Heart left ventricle (tissue), 16 donors: ENCODE data around the gene NEK5. TPM values are rescaled to one million over a fixed set of nuclear protein-coding genes. Genes with fewer than 3 reads are reported as not detected.

Source experiments
- ATAC-seq, 4 donors: fragments of 200-7000 bp; cut with Tn5 transposase; one replicate each; pipeline ENCODE4 v1.9.1; 2020 to 2022; ENCODE audit warnings: moderate library complexity in 4 of 4, mild to moderate bottlenecking in 3 of 4, moderate number of reproducible peaks in 1 of 4
- DNase-seq, 5 donors: peaks; one replicate each; pipeline ENCODE4 v3.0.0-alpha.2; 2020
- H3K27ac ChIP-seq, 12 donors: fragments of 200-600 bp; sonication (generic) in 4 of 12; one replicate each; pipeline versions ENCODE4 v1.5.0 to v1.8.0; 2016 to 2022; ENCODE audit warnings: mild to moderate bottlenecking in 2 of 12
- H3K27me3 ChIP-seq, 9 donors: fragments of 200-600 bp; sonication (generic) in 2 of 9; one replicate each; pipeline versions ENCODE4 v1.5.1 to v1.8.0; 2016 to 2022; ENCODE audit warnings: mild to moderate bottlenecking in 3 of 9
- H3K36me3 ChIP-seq, 9 donors: fragments of 200-600 bp; sonication (generic) in 2 of 9; one replicate each; pipeline versions ENCODE4 v1.5.0 to v1.8.0; 2018 to 2022; ENCODE audit warnings: mild to moderate bottlenecking in 2 of 9
- H3K4me1 ChIP-seq, 12 donors: fragments of 200-600 bp; sonication (generic) in 4 of 12; one replicate each; pipeline versions ENCODE4 v1.5.0 to v1.8.0; 2016 to 2022; ENCODE audit warnings: mild to moderate bottlenecking in 3 of 12
- H3K4me3 ChIP-seq, 12 donors: fragments of 200-600 bp; sonication (generic) in 4 of 12; one replicate each; pipeline versions ENCODE4 v1.5.0 to v1.8.0; 2017 to 2022; ENCODE audit warnings: mild to moderate bottlenecking in 9 of 12, moderate library complexity in 4 of 12
- H3K9me3 ChIP-seq, 12 donors: fragments of 200-600 bp; sonication (generic) in 4 of 12; one replicate each; pipeline versions ENCODE4 v1.5.0 to v1.8.0; 2016 to 2022; ENCODE audit warnings: mild to moderate bottlenecking in 1 of 12
- POLR2A ChIP-seq, 2 donors: fragments of 450-650 bp; IDR thresholded peaks; one replicate each; pipeline ENCODE4 v1.6.1; 2017; ENCODE audit warnings: antibody characterized with exemption in 2 of 2, mild to moderate bottlenecking in 2 of 2, moderate library complexity in 2 of 2
- WGBS, 4 donors: extraction: QIAGEN DNeasy Blood & Tissue Kit in 2 of 4; methylation state at CpG; one replicate each; pipeline versions ENCODE4 v1.1.5 to v1.1.7; 2013 to 2018; 5-methylcytosine and 5-hydroxymethylcytosine counted together
- intact Hi-C, 10 donors: fragments of 100-400 bp; cut with DNase I; formaldehyde crosslinking; loops; one replicate each; pipeline versions ENCODE4 v1.11.1 to v1.14.2; 2022
- polyA plus RNA-seq, 2 donors: library from polyadenylated mRNA; stranded (reverse); fragments of 200-250 nt; gene quantifications; one replicate each; pipeline ENCODE4 v1.2.3, GENCODE V29; 2013
- total RNA-seq, 9 donors: library from RNA; depleted of rRNA in 2 of 9; stranded (reverse); fragments of >200 nt in 2 of 9; fragmentation: NEBNext Ultra II Directional in 3 of 9; extraction: Animal tissue kit (Norgen Biotek cat#: 25700) in 3 of 9; gene quantifications; one replicate each; pipeline versions ENCODE4 v1.1.0 to v1.2.4, GENCODE V29; 2016 to 2023
- TF ChIP-seq, protein P1 (sequence below), 12 donors: fragments of 200-600 bp; sonication (generic) in 4 of 12; IDR thresholded peaks; one replicate each; pipeline versions ENCODE4 v1.5.0 to v1.8.0; 2018 to 2022; ENCODE audit warnings: antibody characterized with exemption in 12 of 12, mild to moderate bottlenecking in 5 of 12
- donor health status: ischemic (EF 13 %, LVEDD 7.1; RV severe dilation, severe dysfunction).
- donor health status: healthy with polysubstance abuse.
- donor health status: DM: no; HTN: yes; CAD: no.
- donor health status: DM: no; HTN: no; CAD: no.
- donor health status: ischemic (EF 25% LVEDD 6.9; RV normal size, moderate dysfunction).
- donor health status: ischemic (EF 25% LVEDD 5.7; RV mildly dilated, moderate dysfunction).
- donor health status: healthy.
- donor health status: DM: yes; HTN: yes; CAD: no.
- donor health status: ischemic (EF 35%, LVEDD 5.7; RV mildly dilated, moderate dysfunction).
- donor health status: nonischemic (EF 11% LVEDD 7.7; RV severe dilation, severe dysfunction).
- donor health status: DM: yes; HTN: yes; CAD: no.
- donor health status: PGD.
- donor health status: ischemic (EF 29% LVEDD 5.4; RV normal size, mild dysfunction).
- donor health status: nonischemic (EF 23%, LVEDD 6.1; RV moderate dilation, normal function).

The NEK5 gene
- total and polyA plus RNA-seq, 11 donors = 0.04 to 1.1 (median 0.41) TPM; not detected in 3

DNA sequence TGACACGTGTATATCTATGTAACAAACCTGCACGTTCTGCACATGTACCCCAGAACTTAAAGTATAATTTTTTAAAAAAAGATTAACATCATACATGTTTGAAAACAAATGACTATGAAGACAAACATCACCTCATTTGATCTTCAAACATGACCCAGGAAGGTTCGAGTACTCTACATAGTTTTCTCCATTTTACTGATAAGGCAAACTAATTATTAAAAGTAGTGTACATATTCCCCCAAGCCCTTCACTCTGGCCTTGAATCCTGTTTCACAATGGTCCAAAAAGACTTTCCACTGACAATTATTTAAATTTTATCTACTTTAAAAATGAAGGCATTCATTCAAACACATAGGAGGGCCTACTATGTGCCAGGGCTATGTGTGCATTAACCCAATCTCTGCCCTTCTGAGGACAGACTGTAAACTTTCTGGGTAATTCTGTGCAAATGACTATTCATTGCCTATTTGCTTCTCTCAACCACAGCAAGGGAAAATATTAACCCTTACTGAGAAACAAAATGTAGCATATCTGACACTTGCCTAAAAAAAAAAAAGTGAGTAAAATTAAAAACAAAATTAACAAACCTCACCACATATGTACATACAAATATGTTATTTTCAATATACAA lies 139.8 kb downstream of the NEK5 start:
- ATAC-seq (no peak), DNase-seq (no peak)
- WGBS, 4 donors = 85 to 93% (median 87%) methylated on average over 3 of the region's 3 CpGs
- Histone ChIP-seq H3K4me3 (no peak overlapping the region), H3K36me3 (no peaks in the 10 kb centered on the region), H3K9me3 (peaks cover 0 to 19% (median 0%) of the 10 kb centered on the region in 12 donors), H3K4me1 (no peaks in the 10 kb centered on the region), H3K27ac (no peak overlapping the region), H3K27me3 (no peaks in the 10 kb centered on the region)
- intact Hi-C loops = no loop called here
- no peak for TF ChIP-seq POLR2A (IDR thresholded peaks at IDR 0.05)
- TF ChIP-seq, protein P1, sequence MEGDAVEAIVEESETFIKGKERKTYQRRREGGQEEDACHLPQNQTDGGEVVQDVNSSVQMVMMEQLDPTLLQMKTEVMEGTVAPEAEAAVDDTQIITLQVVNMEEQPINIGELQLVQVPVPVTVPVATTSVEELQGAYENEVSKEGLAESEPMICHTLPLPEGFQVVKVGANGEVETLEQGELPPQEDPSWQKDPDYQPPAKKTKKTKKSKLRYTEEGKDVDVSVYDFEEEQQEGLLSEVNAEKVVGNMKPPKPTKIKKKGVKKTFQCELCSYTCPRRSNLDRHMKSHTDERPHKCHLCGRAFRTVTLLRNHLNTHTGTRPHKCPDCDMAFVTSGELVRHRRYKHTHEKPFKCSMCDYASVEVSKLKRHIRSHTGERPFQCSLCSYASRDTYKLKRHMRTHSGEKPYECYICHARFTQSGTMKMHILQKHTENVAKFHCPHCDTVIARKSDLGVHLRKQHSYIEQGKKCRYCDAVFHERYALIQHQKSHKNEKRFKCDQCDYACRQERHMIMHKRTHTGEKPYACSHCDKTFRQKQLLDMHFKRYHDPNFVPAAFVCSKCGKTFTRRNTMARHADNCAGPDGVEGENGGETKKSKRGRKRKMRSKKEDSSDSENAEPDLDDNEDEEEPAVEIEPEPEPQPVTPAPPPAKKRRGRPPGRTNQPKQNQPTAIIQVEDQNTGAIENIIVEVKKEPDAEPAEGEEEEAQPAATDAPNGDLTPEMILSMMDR (IDR thresholded peaks at IDR 0.05) = no peak

Other genes starting within 250 kb of the NEK5 start
- 10 to 100 TPM in 1 of 9 donors, 1 to 10 TPM in 8; 3.3 to 11.4 (median 4.3) TPM for gene ATP7B, start 117.6 kb downstream of the NEK5 start, total RNA-seq
- gene ATP7B, start 117.6 kb downstream of the NEK5 start, polyA plus RNA-seq = 1 to 10 TPM; 2.7 to 3.4 TPM
- gene ALG11, start 116.7 kb downstream of the NEK5 start, total RNA-seq = 10 to 100 TPM; 11.6 to 32.9 (median 21.8) TPM
- gene ALG11, start 116.7 kb downstream of the NEK5 start, polyA plus RNA-seq = 10 to 100 TPM in 1 of 2 donors, 1 to 10 TPM in 1; 4.0 to 11.3 TPM
- 10 to 100 TPM in 7 of 9 donors, 1 to 10 TPM in 2; 8.3 to 15.4 (median 11.9) TPM for gene UTP14C, start 104.4 kb downstream of the NEK5 start, total RNA-seq
- gene UTP14C, start 104.4 kb downstream of the NEK5 start, polyA plus RNA-seq = 10 to 100 TPM in 1 of 2 donors, 1 to 10 TPM in 1; 3.1 to 12.3 TPM
- 10 to 100 TPM in 1 of 9 donors, 1 to 10 TPM in 8; 2.3 to 10.7 (median 5.2) TPM for gene NEK3, start 30.5 kb upstream of the NEK5 start, total RNA-seq
- gene NEK3, start 30.5 kb upstream of the NEK5 start, polyA plus RNA-seq = 1 to 10 TPM; 6.8 to 9.3 TPM